ENCODE data around the gene MYOZ3. TPM values are rescaled to one million over a fixed set of nuclear protein-coding genes. Genes with fewer than 3 reads are reported as not detected.

MYOZ3 gene
- total and polyA plus RNA-seq, 2 experiments from 2014 or later = 0.32 to 0.71 TPM

DNA sequence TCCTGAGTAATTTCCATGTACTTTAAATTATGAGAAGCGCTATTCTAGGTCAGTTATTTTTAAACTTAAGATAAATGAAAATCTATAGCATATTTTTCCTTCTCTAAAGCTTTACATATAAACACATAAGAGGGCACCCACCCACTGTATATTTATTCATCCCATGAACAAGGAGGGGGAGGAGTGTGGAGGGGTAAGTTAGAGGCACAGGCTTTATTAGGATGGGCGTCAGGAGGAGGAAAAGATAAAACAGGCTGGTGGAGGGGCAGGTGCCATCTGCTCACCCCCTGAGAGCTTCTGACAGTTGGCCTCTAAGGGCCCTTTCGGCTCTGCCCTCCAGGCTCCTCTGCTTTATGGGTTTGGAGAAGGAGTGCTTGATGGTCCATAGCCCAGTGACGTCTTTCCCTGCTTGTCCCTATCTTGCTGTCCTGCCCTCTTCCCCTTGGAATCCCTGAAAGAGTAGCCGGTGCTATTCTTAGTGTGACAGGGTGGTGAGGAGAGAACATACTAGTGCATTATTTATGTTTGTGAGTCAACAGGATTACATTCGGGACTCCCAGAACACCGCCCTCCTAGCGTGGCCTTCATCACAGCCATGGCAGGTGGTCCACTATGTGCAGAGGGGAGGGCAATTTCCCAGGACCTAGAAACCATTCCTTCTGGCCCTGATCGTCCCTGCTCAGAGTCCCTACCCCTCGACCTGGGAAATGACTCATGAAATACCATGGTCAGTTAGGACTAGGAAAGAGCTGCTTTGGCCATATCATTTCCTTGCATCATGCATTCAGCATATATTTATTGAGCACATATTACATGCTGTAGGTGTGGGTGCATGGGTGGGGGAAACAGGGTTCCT lies 28.5 kb upstream of the MYOZ3 start:
- 55 to 60% methylated on average over 10 of the region's 10 CpGs for WGBS, 2 experiments (ENCODE audit: low coverage in 1 of 2, low lambda C conversion rate in 2 of 2, missing lambda C conversion rate in 2 of 2)
- Histone ChIP-seq H3K27ac (no peak overlapping the region), H3K36me3 (ENCODE audit: low read depth) (no peaks in the 10 kb centered on the region), H3K4me3 (no peak overlapping the region), H3K4me1 (ENCODE audit: insufficient read depth) (peaks cover 42% of the 10 kb centered on the region), H3K4me2 (ENCODE audit: unreplicated experiment) (no peak overlapping the region), H3K27me3 (replicated peaks; ENCODE audit: insufficient read depth) (no peaks in the 10 kb centered on the region), H3F3A (ENCODE audit: insufficient read depth) (peaks cover 31% of the 10 kb centered on the region), H2AFZ (no peak overlapping the region), H3K9me3 (ENCODE audit: low read depth) (no peaks in the 10 kb centered on the region), H3K9me2 (ENCODE audit: insufficient read depth) (no peaks in the 10 kb centered on the region), H4K20me1 (ENCODE audit: insufficient read depth) (no peaks in the 10 kb centered on the region), H3K9ac (no peak overlapping the region), H3K79me2 (ENCODE audit: insufficient read depth) (peaks cover 5% of the 10 kb centered on the region; the same call in 1 of the 2 replicates)
- in situ Hi-C loops (cut with MboI) = no loop called here
- TF ChIP-seq EZH2phosphoT487 (IDR thresholded peaks at IDR 0.05; ENCODE audit: insufficient read depth, low read depth) = no peak
- no peak for TF ChIP-seq EZH2 (IDR thresholded peaks at IDR 0.05; ENCODE audit: insufficient read depth, poor library complexity, severe bottlenecking)
- peak; percentile 56 for DNase-seq

DNA sequence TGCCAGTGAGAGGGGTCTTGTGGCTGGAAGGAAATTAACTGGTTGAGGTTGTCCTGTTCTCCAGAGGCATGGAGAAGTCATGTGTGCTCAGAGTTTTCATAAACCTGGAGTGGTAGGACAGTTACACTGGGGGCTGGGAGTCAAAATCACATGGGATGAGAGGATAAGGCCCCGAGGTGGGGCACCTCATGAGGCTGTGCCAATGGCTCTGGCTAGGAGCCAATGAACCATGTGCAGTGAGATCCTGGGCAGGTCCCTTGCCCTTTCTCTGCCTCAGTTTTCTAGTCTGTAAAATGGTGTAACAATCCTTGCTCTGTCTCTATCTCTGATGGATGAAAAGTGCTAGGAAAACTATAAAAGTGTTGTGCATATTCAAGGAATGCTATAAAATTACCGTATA lies 27.6 kb upstream of the MYOZ3 start:
- Histone ChIP-seq H3K9ac (no peak overlapping the region), H3K4me1 (ENCODE audit: insufficient read depth) (peaks cover 44% of the 10 kb centered on the region), H3K79me2 (ENCODE audit: insufficient read depth) (peaks cover 5% of the 10 kb centered on the region; the same call in 1 of the 2 replicates), H3K36me3 (ENCODE audit: low read depth) (no peaks in the 10 kb centered on the region), H3K9me3 (ENCODE audit: low read depth) (no peaks in the 10 kb centered on the region), H4K20me1 (ENCODE audit: insufficient read depth) (no peaks in the 10 kb centered on the region), H2AFZ (no peak overlapping the region), H3K9me2 (ENCODE audit: insufficient read depth) (no peaks in the 10 kb centered on the region), H3K27ac (no peak overlapping the region), H3F3A (ENCODE audit: insufficient read depth) (peaks cover 22% of the 10 kb centered on the region), H3K27me3 (replicated peaks; ENCODE audit: insufficient read depth) (no peaks in the 10 kb centered on the region), H3K4me2 (ENCODE audit: unreplicated experiment) (no peak overlapping the region), H3K4me3 (no peak overlapping the region)
- in situ Hi-C loops (cut with MboI) = no loop called here
- WGBS, 2 experiments (ENCODE audit: low coverage in 1 of 2, low lambda C conversion rate in 2 of 2, missing lambda C conversion rate in 2 of 2) = 70 to 75% methylated on average over 2 of the region's 2 CpGs
- TF ChIP-seq EZH2 (IDR thresholded peaks at IDR 0.05; ENCODE audit: insufficient read depth, poor library complexity, severe bottlenecking) (no peak), EZH2phosphoT487 (IDR thresholded peaks at IDR 0.05; ENCODE audit: insufficient read depth, low read depth) (no peak)
- no peak for DNase-seq

DNA sequence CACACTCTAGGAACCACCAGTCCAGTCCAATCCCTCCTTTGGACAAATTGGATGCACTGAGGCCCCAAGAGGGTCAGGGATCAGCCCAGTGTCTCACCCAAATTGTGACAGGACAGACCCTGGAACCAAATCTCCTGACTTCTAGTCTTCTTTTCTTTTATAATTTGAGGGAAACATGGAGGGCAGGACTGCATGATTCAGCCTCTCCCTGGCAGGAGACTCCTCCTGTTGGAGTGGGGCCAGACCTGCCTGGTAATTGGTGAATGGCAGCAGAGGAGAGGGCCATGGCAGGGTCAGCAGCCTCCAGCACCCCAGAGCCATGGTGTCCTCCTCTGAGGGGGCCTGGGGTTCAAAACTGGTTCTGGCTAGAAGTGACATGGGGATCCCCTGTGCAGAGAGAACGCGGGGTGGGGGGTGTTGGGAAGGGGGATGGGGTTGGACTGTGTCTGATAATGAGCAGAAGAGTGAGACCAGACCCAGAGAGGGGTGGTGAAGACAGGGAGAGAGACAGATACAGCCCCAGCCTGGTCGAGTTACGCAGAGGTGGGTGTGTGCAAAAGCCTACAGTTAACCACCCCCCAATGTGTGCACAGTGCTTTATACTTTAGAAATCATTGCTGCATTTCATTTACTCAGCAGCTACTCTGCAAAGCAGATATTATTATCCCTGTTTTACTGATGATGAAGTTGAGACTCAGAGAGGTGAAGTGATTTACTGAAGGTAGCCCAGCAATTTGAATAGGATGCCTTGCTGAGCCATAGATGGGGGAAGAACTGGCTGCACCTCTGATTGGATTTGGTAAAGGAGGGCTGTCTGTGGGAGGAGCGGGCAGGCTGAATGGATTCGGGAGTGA lies 24.4 kb upstream of the MYOZ3 start:
- no peaks in the 10 kb centered on the region for H4K20me1 ChIP-seq (ENCODE audit: insufficient read depth)
- H3K9me3 ChIP-seq (ENCODE audit: low read depth) = no peaks in the 10 kb centered on the region
- 53 to 79% methylated on average over 4 to 6 of the region's 6 CpGs for WGBS, 2 experiments (ENCODE audit: low coverage in 1 of 2, low lambda C conversion rate in 2 of 2, missing lambda C conversion rate in 2 of 2)
- TF ChIP-seq EZH2 (IDR thresholded peaks at IDR 0.05; ENCODE audit: insufficient read depth, poor library complexity, severe bottlenecking) (no peak), EZH2phosphoT487 (IDR thresholded peaks at IDR 0.05; ENCODE audit: insufficient read depth, low read depth) (no peak)
- no peaks in the 10 kb centered on the region for H3K9me2 ChIP-seq (ENCODE audit: insufficient read depth)
- no peaks in the 10 kb centered on the region for H3K36me3 ChIP-seq (ENCODE audit: low read depth)
- peak overlapping the region; percentile 38 for H3K4me2 ChIP-seq (ENCODE audit: unreplicated experiment)
- in situ Hi-C loops (cut with MboI) = no loop called here
- no peaks in the 10 kb centered on the region for H3K79me2 ChIP-seq (ENCODE audit: insufficient read depth)
- H3K9ac ChIP-seq = no peak overlapping the region
- H3K4me3 ChIP-seq = no peak overlapping the region
- DNase-seq = peak; percentile 89
- H3F3A ChIP-seq (ENCODE audit: insufficient read depth) = peaks cover 35% of the 10 kb centered on the region
- H2AFZ ChIP-seq = no peak overlapping the region
- H3K4me1 ChIP-seq (ENCODE audit: insufficient read depth) = peaks cover 60% of the 10 kb centered on the region
- H3K27ac ChIP-seq = peak overlapping the region; percentile 28
- H3K27me3 ChIP-seq (replicated peaks; ENCODE audit: insufficient read depth) = no peaks in the 10 kb centered on the region

DNA sequence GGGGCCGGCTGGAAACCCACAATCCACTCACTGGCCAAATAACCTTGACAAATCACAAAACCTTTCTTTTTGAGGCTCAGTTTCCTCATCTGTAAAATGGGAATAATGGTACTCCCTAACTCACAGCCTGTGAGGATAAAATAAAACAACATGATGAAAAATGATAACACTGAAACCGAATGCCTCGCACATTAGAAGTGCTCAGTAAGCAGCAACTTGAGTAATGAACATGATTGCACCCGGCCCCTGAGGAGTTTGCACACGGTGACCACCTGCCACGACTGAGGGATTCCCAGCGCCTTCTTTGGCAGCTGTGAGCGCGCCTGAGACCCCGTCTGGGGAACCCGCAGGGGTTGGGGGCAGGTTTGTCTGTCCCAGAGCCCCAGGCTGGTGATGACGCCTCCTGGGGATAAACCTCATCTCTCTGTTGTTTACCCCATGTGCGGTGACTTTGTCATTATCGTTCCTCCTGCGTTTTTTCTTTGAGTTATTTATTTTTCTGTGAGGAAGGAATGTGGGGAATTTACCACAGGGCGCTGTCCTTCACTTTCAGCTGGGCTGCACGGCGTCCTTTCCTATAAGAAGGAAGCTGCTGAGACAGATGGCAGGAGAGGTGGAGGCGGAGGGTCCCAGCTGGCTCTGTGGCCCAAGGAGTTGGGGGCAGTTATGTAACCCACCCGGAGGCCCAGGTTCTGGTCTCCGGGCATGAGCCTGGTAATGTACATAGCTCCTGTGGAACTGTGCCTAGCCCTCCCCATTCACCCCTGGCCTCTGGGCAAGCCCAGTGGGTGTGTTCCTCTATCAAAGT lies 23.6 kb upstream of the MYOZ3 start:
- Histone ChIP-seq H3K36me3 (ENCODE audit: low read depth) (no peaks in the 10 kb centered on the region), H3K27me3 (replicated peaks; ENCODE audit: insufficient read depth) (no peaks in the 10 kb centered on the region), H3K4me2 (ENCODE audit: unreplicated experiment) (no peak overlapping the region), H3K9me3 (ENCODE audit: low read depth) (no peaks in the 10 kb centered on the region), H3K79me2 (ENCODE audit: insufficient read depth) (no peaks in the 10 kb centered on the region), H3F3A (ENCODE audit: insufficient read depth) (peaks cover 42% of the 10 kb centered on the region), H3K9ac (no peak overlapping the region), H3K9me2 (ENCODE audit: insufficient read depth) (no peaks in the 10 kb centered on the region), H3K4me1 (ENCODE audit: insufficient read depth) (peaks cover 65% of the 10 kb centered on the region), H3K4me3 (peak overlapping the region; percentile 30; the same call in 1 of the 2 replicates), H2AFZ (no peak overlapping the region), H4K20me1 (ENCODE audit: insufficient read depth) (no peaks in the 10 kb centered on the region), H3K27ac (peak overlapping the region; percentile 28)
- in situ Hi-C loops (cut with MboI) = no loop called here
- 24 to 26% methylated on average over 21 of the region's 21 CpGs for WGBS, 2 experiments (ENCODE audit: low coverage in 1 of 2, low lambda C conversion rate in 2 of 2, missing lambda C conversion rate in 2 of 2)
- TF ChIP-seq EZH2 (IDR thresholded peaks at IDR 0.05; ENCODE audit: insufficient read depth, poor library complexity, severe bottlenecking) (no peak), EZH2phosphoT487 (IDR thresholded peaks at IDR 0.05; ENCODE audit: insufficient read depth, low read depth) (no peak)
- peak; percentile 92 for DNase-seq
